ENCODE measurements around the gene TRPC4AP.

- TF ChIP-seq CTCF (IDR thresholded peaks at IDR 0.05 in 4 of 5, conservative IDR thresholded peaks at IDR 0.05 in 1 of 5) (no peak), POLR2A (IDR thresholded peaks at IDR 0.05) (no peak)
Observed at GRCh38 chr20:35065181-35065580, 27.4 kb downstream of the TRPC4AP start.

All from gastrocnemius medialis (tissue), 4 donors.